ENCODE results near the gene BEND3. TPM values are rescaled to one million over a fixed set of nuclear protein-coding genes. Genes with fewer than 3 reads are reported as not detected.

The BEND3 gene
- total RNA-seq, 1 donor from 2014 or later: 10.5 TPM

GRCh38 chr6:107132330-107132954, 17.1 kb upstream of the BEND3 start:
- Mint-ChIP-seq H3K4me3 (no peak overlapping the region), H3K4me1 (peaks cover 5% of the 10 kb centered on the region), H3K27me3 (ENCODE audit: low read depth) (no peaks in the 10 kb centered on the region), H3K27ac (no peak overlapping the region), H3K9me3 (no peaks in the 10 kb centered on the region), H3K36me3 (no peaks in the 10 kb centered on the region)
- DNase-seq (ENCODE audit: low spot score in 2 of 2, unreplicated experiment in 2 of 2): peak in 1 of 2 experiments; percentile 49
- TF ChIP-seq CTCF (IDR thresholded peaks at IDR 0.05; ENCODE audit: unreplicated experiment): peak; percentile 84

GRCh38 chr6:107129370-107129925, 14.1 kb upstream of the BEND3 start:
- DNase-seq (ENCODE audit: low spot score in 2 of 2, unreplicated experiment in 2 of 2): no peak
- Mint-ChIP-seq H3K36me3 (no peaks in the 10 kb centered on the region), H3K27ac (no peak overlapping the region), H3K4me3 (no peak overlapping the region), H3K4me1 (peaks cover 5% of the 10 kb centered on the region), H3K27me3 (ENCODE audit: low read depth) (no peaks in the 10 kb centered on the region), H3K9me3 (no peaks in the 10 kb centered on the region)
- no peak for TF ChIP-seq CTCF (IDR thresholded peaks at IDR 0.05; ENCODE audit: unreplicated experiment)

- Mint-ChIP-seq H3K36me3 (no peaks in the 10 kb centered on the region), H3K27me3 (ENCODE audit: low read depth) (no peaks in the 10 kb centered on the region), H3K9me3 (no peaks in the 10 kb centered on the region), H3K4me3 (no peak overlapping the region), H3K27ac (no peak overlapping the region), H3K4me1 (peaks cover 5% of the 10 kb centered on the region)
- TF ChIP-seq CTCF (IDR thresholded peaks at IDR 0.05; ENCODE audit: unreplicated experiment): no peak
- no peak for DNase-seq (ENCODE audit: low spot score in 2 of 2, unreplicated experiment in 2 of 2)
Measured at GRCh38 chr6:107128577-107128976, 13.3 kb upstream of the BEND3 start.

- Mint-ChIP-seq H3K27me3 (ENCODE audit: low read depth) (no peaks in the 10 kb centered on the region), H3K27ac (no peak overlapping the region), H3K36me3 (no peaks in the 10 kb centered on the region), H3K4me1 (peaks cover 5% of the 10 kb centered on the region), H3K4me3 (no peak overlapping the region), H3K9me3 (no peaks in the 10 kb centered on the region)
- TF ChIP-seq CTCF (IDR thresholded peaks at IDR 0.05; ENCODE audit: unreplicated experiment): no peak
- DNase-seq (ENCODE audit: low spot score in 2 of 2, unreplicated experiment in 2 of 2): no peak
Measured at GRCh38 chr6:107128175-107128574, 12.9 kb upstream of the BEND3 start.

GRCh38 chr6:107125771-107126170, 10.5 kb upstream of the BEND3 start:
- Mint-ChIP-seq H3K36me3 (no peaks in the 10 kb centered on the region), H3K27ac (no peak overlapping the region), H3K4me3 (no peak overlapping the region), H3K4me1 (peaks cover 5% of the 10 kb centered on the region), H3K27me3 (ENCODE audit: low read depth) (no peaks in the 10 kb centered on the region), H3K9me3 (no peaks in the 10 kb centered on the region)
- DNase-seq (ENCODE audit: low spot score in 2 of 2, unreplicated experiment in 2 of 2): no peak
- no peak for TF ChIP-seq CTCF (IDR thresholded peaks at IDR 0.05; ENCODE audit: unreplicated experiment)
